GM18951 (cell line): ENCODE data around the gene CELSR2.

Source experiments
- POLR2A ChIP-seq: IDR thresholded peaks from 4 replicates; pipeline ENCODE4 v1.6.1; 2011; ENCODE audit warnings: mild to moderate bottlenecking; ENCODE audit not compliant: insufficient read length, insufficient read depth; ENCODE audit errors: extremely low read depth
- in situ Hi-C: fragments of 300-500 bp; cut with MboI; formaldehyde crosslinking; loops from one replicate; pipeline ENCODE4 v1.12.0; 2022; ENCODE audit warnings: low sequenced_read_pairs, mixed read lengths, inconsistent platforms; ENCODE audit not compliant: unreplicated experiment

The CELSR2 gene

DNA sequence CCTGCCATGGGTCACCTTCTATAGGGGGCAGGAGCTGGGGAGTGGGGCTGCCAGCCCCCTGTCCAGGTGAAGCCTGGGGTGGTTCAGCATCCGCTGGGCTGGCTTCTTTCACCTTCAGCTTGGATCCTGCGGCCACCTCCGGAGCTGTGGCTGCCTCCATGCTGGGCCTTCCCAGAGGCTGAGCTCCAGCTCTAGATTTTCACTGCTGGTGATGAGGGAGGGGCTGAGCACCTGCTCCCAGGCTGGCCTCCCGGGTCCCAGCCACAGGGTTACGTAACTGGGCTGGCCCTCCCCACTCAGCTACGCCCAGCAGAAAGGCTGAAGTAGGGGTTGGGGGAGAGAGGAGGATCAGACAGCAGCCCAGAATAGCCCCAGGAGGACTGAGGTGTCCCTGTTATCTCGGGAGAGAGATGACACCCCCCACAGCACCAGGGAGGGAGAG lies 57.5 kb downstream of the CELSR2 start, which contains the start of gene MYBPHL:
TSS of gene MYBPHL (minus strand) at position 180 of the 442 bp plus-strand sequence. CDS start at position 160, 20 bp downstream.
- in situ Hi-C loops = no loop called here
- TF ChIP-seq POLR2A = no peak

DNA sequence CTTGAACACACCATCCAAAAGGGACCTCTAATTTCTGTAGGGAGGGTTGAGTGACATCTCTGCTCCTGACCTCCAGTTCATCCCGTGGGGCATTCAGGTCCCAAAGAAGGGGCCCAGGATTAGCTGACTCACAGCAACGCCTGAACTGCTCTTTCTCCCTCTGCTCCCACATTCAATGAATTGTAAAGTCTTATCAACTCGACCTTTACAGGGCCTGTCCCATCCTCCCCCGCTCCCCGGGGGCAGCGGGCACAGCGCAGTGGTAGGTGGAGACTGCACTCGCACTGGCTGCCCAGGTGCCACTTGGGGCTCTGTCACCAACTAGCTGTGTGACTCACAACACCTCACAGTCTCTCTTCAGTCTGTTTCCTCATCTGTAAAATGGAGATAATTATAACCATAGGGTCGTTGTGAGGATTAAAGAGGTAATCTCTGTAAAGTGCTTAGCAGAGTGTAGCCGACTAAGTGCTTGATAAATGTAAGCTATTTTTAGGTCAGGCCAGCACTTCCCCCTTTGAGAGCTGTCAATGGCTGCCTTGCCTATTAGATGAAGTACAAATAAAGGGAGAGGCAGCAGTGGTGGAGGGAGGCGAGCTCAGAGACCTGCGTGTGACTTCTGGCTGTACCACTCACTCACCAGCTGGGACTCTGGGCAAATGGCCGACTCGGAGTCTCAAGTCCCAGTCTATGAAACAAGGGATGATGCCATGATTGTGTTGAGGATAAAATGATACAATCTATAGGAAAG lies 58.1 kb downstream of the CELSR2 start:
- TF ChIP-seq POLR2A = no peak
- in situ Hi-C loops = no loop called here

DNA sequence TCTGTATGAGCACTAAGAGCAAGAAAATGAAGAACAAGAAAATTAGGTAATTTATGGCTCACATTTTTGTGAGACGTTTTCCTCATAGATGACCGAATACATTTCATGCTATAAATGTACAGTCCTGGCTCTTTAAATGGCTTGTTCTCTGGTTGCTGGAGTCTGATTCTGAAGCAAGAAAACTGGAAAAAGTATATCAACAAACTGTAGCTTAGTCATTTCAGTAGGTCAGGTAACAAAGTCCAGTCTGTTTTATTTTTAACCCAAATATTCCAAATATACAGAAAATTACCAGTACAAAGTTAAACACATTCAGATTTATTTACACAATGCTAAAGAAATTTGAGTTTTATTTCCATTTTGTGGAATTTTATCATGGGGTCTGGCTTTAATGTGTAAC lies 60.0 kb downstream of the CELSR2 start:
- TF ChIP-seq POLR2A = no peak
- in situ Hi-C loops = no loop called here

DNA sequence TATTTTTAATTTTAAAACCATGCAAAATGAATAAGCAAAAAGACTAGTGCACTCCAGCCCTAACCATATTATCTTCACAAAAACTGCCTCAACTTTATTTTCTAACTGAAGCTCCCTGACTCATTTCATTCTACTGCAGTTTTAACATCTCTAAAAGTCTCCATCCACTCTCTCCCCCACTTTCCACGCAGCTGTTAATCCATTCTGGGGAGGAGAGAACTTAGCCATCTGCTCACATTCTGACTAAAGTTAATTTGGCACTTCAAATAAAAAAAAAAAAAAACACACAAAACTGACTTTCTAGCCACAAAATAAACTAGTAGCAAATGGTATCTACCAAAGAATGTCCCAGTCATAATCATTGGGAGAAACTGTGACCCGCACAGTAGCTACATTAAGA lies 62.9 kb downstream of the CELSR2 start:
- TF ChIP-seq POLR2A = no peak
- in situ Hi-C loops = no loop called here

DNA sequence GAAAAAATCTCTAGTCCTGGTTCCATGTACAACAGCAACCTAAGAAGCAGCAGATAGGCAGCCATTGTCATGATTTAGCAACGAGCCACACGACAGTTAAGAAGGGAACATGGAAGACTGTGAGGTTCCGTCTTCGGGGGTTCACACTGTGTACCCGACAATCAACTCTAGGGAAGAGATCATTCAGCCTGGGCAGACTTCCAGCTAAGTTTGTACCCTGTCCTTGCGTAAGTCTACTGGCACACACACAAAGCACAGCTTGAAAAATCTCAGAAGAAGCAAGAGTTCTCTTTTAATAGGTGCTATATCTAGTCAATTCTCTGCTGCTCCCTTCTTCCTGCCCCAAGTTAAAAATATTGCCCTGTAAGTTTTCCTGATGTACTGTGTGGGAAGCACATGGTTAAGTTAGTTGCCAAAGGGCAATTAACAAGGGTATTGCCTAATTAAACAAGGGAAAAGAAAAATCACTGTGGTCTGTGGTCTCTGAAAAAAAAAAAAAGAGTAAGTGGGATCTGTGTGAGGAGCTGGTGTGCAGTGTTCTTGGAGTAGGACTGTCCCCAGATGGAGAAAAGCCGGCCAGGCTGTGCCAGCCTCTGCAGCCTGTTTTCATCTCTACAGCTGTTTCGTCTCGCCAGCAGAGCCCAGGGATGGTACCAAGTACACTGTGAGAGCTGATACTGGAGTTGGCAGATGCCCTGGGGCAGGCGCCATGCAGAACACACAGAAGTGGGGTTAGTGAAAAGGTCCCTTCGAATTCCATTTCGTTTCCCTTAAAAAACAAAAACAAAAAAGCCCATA lies 63.8 kb downstream of the CELSR2 start:
- TF ChIP-seq POLR2A = no peak
- in situ Hi-C loops = no loop called here

DNA sequence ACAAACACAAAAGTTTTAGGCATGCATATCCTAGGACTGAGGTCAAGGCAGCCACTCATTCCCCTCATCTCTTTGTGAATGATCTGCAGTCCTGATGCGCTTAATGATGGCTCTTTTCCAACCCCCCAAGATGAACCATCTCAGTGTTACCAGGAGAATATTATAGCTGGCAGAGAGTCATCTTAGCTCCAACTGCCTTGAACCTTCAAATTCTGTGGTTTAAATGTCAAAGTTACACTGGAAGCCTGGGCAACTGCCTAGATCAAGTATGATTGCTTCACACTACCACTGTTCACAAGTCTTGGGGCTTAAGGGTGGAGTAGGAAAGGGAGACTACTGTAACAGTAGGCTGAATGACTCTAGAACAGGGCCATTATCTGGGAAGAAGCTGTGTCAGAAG lies 65.5 kb downstream of the CELSR2 start:
- no peak for TF ChIP-seq POLR2A
- in situ Hi-C loops = no loop called here

DNA sequence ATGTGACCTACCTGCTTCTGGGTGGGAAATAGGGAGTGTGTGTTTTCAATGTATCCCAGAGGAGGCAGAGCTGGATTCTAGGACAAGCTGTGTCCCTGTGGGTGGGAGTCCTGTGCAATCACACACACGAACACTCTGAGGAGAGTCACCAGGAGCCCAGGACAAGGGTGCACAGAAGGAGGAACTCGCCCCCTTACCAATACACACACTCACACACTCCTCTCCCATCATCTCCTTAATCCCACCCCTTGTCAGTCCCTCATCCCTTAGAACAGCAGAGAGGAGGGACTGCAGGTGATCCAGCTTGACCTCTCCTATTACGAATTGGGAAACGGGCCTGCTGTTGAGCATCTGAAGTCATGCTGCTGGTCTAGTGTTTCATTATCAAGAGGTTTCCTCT lies 65.9 kb downstream of the CELSR2 start:
- TF ChIP-seq POLR2A = no peak
- in situ Hi-C loops = no loop called here

DNA sequence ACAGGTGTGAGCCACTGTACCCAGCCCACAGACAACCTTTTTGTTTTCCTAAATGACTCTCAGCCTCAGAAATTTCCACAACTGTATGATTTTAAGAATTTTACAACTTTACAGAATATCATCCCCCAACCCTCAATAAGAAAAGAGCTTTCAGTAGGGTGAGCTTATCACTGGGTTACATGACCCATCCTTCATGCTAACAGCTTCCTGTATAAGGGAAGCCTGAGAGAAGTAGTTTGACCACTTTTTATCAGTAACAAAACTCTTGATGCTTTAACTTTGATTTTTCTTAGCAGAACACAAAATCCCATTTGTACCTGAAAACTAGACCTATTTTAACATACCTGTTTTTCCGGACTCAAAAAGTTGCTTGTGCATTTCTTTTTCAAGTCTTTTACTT lies 67.2 kb downstream of the CELSR2 start:
- in situ Hi-C loops = no loop called here
- TF ChIP-seq POLR2A = no peak

DNA sequence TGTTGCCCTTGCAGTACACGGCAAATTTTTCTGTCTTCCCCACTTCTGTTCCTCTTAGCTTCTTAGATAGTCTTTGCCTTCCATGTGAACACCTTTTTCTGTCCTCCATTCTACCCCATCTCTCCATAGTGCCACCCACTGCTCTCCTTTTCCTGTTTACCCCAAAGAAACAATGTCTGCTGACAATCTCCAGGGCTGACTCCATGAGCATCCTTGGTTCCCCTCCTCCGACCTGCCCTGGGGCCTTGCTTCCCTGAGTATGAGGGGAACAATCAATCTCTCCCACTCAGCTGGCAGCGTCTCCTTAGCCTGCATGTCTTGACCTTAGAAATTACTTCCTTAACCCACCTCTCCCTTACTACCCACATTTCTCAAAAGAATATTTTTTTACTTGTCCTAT lies 69.8 kb downstream of the CELSR2 start:
- in situ Hi-C loops = no loop called here
- no peak for TF ChIP-seq POLR2A

DNA sequence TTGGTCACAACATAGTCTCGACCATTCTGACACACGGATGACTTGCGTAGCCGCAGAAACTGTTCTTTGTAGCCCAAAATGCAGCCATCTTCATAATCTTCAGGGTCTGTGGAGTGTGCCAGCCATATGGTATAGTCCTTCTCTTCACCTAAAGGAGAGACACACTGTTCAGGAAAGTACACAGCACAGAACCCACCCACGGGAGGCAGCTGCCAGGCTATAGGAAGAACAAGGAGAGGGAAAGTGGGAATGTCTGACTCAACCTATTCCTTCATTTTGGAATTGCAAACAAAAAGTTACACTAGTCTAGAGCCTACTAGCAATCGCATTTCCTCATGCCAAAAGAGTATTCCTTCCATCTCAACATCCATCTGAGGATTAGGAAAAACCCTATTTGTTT lies 73.6 kb downstream of the CELSR2 start:
- in situ Hi-C loops = no loop called here
- no peak for TF ChIP-seq POLR2A
